ENCODE measurements around the gene RBM43. TPM values are rescaled to one million over a fixed set of nuclear protein-coding genes. Genes with fewer than 3 reads are reported as not detected.

RBM43 gene
- total RNA-seq, 6 experiments from 2014 or later = 2.2 to 4.2 (median 3.3) TPM

DNA sequence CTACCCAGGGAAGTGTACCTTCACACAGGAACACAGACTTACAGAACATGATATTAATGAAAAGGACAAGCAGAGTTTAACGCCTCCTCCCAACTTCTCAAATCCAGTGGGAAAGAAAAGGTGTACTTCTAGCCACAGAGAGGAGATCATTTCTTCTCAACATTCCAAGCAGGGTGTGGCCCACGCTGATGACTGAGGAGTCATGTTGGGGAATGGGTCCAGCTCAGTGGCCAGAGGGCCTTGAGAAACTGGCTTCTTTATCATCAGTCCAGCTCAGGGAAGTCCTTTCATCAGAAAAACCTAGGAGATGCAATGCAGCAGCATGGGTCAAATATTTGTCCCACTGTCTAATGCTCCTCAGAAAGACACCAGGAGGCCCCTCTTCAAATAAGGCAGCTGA lies 63.0 kb downstream of the RBM43 start:
- Histone ChIP-seq H3K36me3 (no peaks in the 10 kb centered on the region), H3K4me3 (no peak overlapping the region), H3K27ac (no peak overlapping the region), H3K9me3 (no peaks in the 10 kb centered on the region), H3K27me3 (no peaks in the 10 kb centered on the region), H3K4me1 (no peaks in the 10 kb centered on the region)
- DNase-seq = no peak
- ATAC-seq = no peak
- TF ChIP-seq, protein P1, sequence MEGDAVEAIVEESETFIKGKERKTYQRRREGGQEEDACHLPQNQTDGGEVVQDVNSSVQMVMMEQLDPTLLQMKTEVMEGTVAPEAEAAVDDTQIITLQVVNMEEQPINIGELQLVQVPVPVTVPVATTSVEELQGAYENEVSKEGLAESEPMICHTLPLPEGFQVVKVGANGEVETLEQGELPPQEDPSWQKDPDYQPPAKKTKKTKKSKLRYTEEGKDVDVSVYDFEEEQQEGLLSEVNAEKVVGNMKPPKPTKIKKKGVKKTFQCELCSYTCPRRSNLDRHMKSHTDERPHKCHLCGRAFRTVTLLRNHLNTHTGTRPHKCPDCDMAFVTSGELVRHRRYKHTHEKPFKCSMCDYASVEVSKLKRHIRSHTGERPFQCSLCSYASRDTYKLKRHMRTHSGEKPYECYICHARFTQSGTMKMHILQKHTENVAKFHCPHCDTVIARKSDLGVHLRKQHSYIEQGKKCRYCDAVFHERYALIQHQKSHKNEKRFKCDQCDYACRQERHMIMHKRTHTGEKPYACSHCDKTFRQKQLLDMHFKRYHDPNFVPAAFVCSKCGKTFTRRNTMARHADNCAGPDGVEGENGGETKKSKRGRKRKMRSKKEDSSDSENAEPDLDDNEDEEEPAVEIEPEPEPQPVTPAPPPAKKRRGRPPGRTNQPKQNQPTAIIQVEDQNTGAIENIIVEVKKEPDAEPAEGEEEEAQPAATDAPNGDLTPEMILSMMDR (IDR thresholded peaks at IDR 0.05) = no peak
- intact Hi-C loops (cut with DNase I) = no loop called here
- WGBS (ENCODE audit: insufficient coverage, low coverage, low lambda C conversion rate, missing lambda C conversion rate) = 81% methylated on average over 2 of the region's 2 CpGs

Other genes starting within 250 kb of the RBM43 start
- 10 to 100 TPM in 3 of 6 experiments, 1 to 10 TPM in 3; 7.2 to 14.2 (median 10.2) TPM for gene NMI, start 27.8 kb upstream of the RBM43 start, total RNA-seq
- under 1 TPM in 2 of 6 experiments, not detected in 4; 0.15 to 0.31 TPM for gene TNFAIP6, start 95.7 kb upstream of the RBM43 start, total RNA-seq
- 10 to 100 TPM; 10.3 to 16.0 (median 13.4) TPM for gene RIF1, start 148.0 kb upstream of the RBM43 start, total RNA-seq